ENCODE measurements around the gene ADD1.

ADD1 gene

GRCh38 chr4:2867758-2868491, 24.3 kb downstream of the ADD1 start:
- peak overlapping the region; percentile 84 for H3K27ac ChIP-seq (ENCODE audit: low read depth, low read length)

GRCh38 chr4:2868877-2869487, 25.3 kb downstream of the ADD1 start:
- Histone ChIP-seq H3K9ac (ENCODE audit: low read depth, low read length) (no peak overlapping the region), H3K27ac (ENCODE audit: low read depth, low read length) (peak overlapping the region; percentile 84), H3K4me1 (ENCODE audit: control insufficient read depth, insufficient read depth, low read length) (peaks cover 45% of the 10 kb centered on the region), H3K36me3 (ENCODE audit: control insufficient read depth, insufficient read depth, low read length) (no peaks in the 10 kb centered on the region), H3K9me3 (ENCODE audit: control insufficient read depth, insufficient read depth, low read length) (no peaks in the 10 kb centered on the region), H3K4me3 (ENCODE audit: low read depth, low read length) (peak overlapping the region; percentile 30; the same call in 1 of the 2 replicates), H3K27me3 (ENCODE audit: control insufficient read depth, insufficient read depth, low read length) (no peaks in the 10 kb centered on the region)

More at GRCh38 chr4:2867758-2868491, 24.3 kb downstream of the ADD1 start:
- peak overlapping the region; percentile 19; the same call in 1 of the 2 replicates for H3K9ac ChIP-seq (ENCODE audit: low read depth, low read length)
- no peaks in the 10 kb centered on the region for H3K36me3 ChIP-seq (ENCODE audit: control insufficient read depth, insufficient read depth, low read length)
- no peaks in the 10 kb centered on the region for H3K27me3 ChIP-seq (ENCODE audit: control insufficient read depth, insufficient read depth, low read length)
- H3K9me3 ChIP-seq (ENCODE audit: control insufficient read depth, insufficient read depth, low read length), result no peaks in the 10 kb centered on the region
- H3K4me3 ChIP-seq (ENCODE audit: low read depth, low read length), result peak overlapping the region; percentile 30
- H3K4me1 ChIP-seq (ENCODE audit: control insufficient read depth, insufficient read depth, low read length), result peaks cover 45% of the 10 kb centered on the region

GRCh38 chr4:2869659-2870058, 26.0 kb downstream of the ADD1 start:
- Histone ChIP-seq H3K9ac (ENCODE audit: low read depth, low read length) (no peak overlapping the region), H3K4me1 (ENCODE audit: control insufficient read depth, insufficient read depth, low read length) (peaks cover 45% of the 10 kb centered on the region), H3K9me3 (ENCODE audit: control insufficient read depth, insufficient read depth, low read length) (no peaks in the 10 kb centered on the region)

GRCh38 chr4:2870082-2870481, 26.4 kb downstream of the ADD1 start:
- Histone ChIP-seq H3K9ac (ENCODE audit: low read depth, low read length) (no peak overlapping the region), H3K27me3 (ENCODE audit: control insufficient read depth, insufficient read depth, low read length) (no peaks in the 10 kb centered on the region), H3K4me1 (ENCODE audit: control insufficient read depth, insufficient read depth, low read length) (peaks cover 41% of the 10 kb centered on the region), H3K4me3 (ENCODE audit: low read depth, low read length) (no peak overlapping the region), H3K36me3 (ENCODE audit: control insufficient read depth, insufficient read depth, low read length) (no peaks in the 10 kb centered on the region), H3K9me3 (ENCODE audit: control insufficient read depth, insufficient read depth, low read length) (no peaks in the 10 kb centered on the region), H3K27ac (ENCODE audit: low read depth, low read length) (no peak overlapping the region)

More at GRCh38 chr4:2869659-2870058, 26.0 kb downstream of the ADD1 start:
- Histone ChIP-seq H3K4me3 (ENCODE audit: low read depth, low read length) (no peak overlapping the region), H3K27ac (ENCODE audit: low read depth, low read length) (no peak overlapping the region), H3K36me3 (ENCODE audit: control insufficient read depth, insufficient read depth, low read length) (no peaks in the 10 kb centered on the region), H3K27me3 (ENCODE audit: control insufficient read depth, insufficient read depth, low read length) (no peaks in the 10 kb centered on the region)

- no peaks in the 10 kb centered on the region for H3K9me3 ChIP-seq (ENCODE audit: control insufficient read depth, insufficient read depth, low read length)
- H3K9ac ChIP-seq (ENCODE audit: low read depth, low read length), result no peak overlapping the region
- no peak overlapping the region for H3K4me3 ChIP-seq (ENCODE audit: low read depth, low read length)
- H3K27me3 ChIP-seq (ENCODE audit: control insufficient read depth, insufficient read depth, low read length), result no peaks in the 10 kb centered on the region
- H3K4me1 ChIP-seq (ENCODE audit: control insufficient read depth, insufficient read depth, low read length), result peaks cover 33% of the 10 kb centered on the region
- peaks cover 8% of the 10 kb centered on the region for H3K36me3 ChIP-seq (ENCODE audit: control insufficient read depth, insufficient read depth, low read length)
- no peak overlapping the region for H3K27ac ChIP-seq (ENCODE audit: low read depth, low read length)
Measured at GRCh38 chr4:2871466-2871865, 27.8 kb downstream of the ADD1 start.

- H3K9me3 ChIP-seq (ENCODE audit: control insufficient read depth, insufficient read depth, low read length), result no peaks in the 10 kb centered on the region
- H3K27me3 ChIP-seq (ENCODE audit: control insufficient read depth, insufficient read depth, low read length), result no peaks in the 10 kb centered on the region
- H3K27ac ChIP-seq (ENCODE audit: low read depth, low read length), result no peak overlapping the region
- peaks cover 29% of the 10 kb centered on the region for H3K4me1 ChIP-seq (ENCODE audit: control insufficient read depth, insufficient read depth, low read length)
- no peak overlapping the region for H3K9ac ChIP-seq (ENCODE audit: low read depth, low read length)
- H3K36me3 ChIP-seq (ENCODE audit: control insufficient read depth, insufficient read depth, low read length), result peaks cover 9% of the 10 kb centered on the region
- no peak overlapping the region for H3K4me3 ChIP-seq (ENCODE audit: low read depth, low read length)
Measured at GRCh38 chr4:2871911-2872310, 28.3 kb downstream of the ADD1 start.

- Histone ChIP-seq H3K36me3 (ENCODE audit: control insufficient read depth, insufficient read depth, low read length) (peaks cover 12% of the 10 kb centered on the region), H3K27ac (ENCODE audit: low read depth, low read length) (no peak overlapping the region), H3K4me1 (ENCODE audit: control insufficient read depth, insufficient read depth, low read length) (peaks cover 15% of the 10 kb centered on the region), H3K9ac (ENCODE audit: low read depth, low read length) (no peak overlapping the region), H3K27me3 (ENCODE audit: control insufficient read depth, insufficient read depth, low read length) (no peaks in the 10 kb centered on the region), H3K4me3 (ENCODE audit: low read depth, low read length) (no peak overlapping the region), H3K9me3 (ENCODE audit: control insufficient read depth, insufficient read depth, low read length) (no peaks in the 10 kb centered on the region)
Measured at GRCh38 chr4:2873329-2873728, 29.7 kb downstream of the ADD1 start.

- H3K9me3 ChIP-seq (ENCODE audit: control insufficient read depth, insufficient read depth, low read length), result no peaks in the 10 kb centered on the region
- no peaks in the 10 kb centered on the region for H3K4me1 ChIP-seq (ENCODE audit: control insufficient read depth, insufficient read depth, low read length)
- H3K27me3 ChIP-seq (ENCODE audit: control insufficient read depth, insufficient read depth, low read length), result no peaks in the 10 kb centered on the region
- H3K9ac ChIP-seq (ENCODE audit: low read depth, low read length), result no peak overlapping the region
- H3K36me3 ChIP-seq (ENCODE audit: control insufficient read depth, insufficient read depth, low read length), result peaks cover 16% of the 10 kb centered on the region
- no peak overlapping the region for H3K27ac ChIP-seq (ENCODE audit: low read depth, low read length)
- H3K4me3 ChIP-seq (ENCODE audit: low read depth, low read length), result no peak overlapping the region
Measured at GRCh38 chr4:2874861-2875260, 31.2 kb downstream of the ADD1 start.

- Histone ChIP-seq H3K9me3 (ENCODE audit: control insufficient read depth, insufficient read depth, low read length) (no peaks in the 10 kb centered on the region), H3K27me3 (ENCODE audit: control insufficient read depth, insufficient read depth, low read length) (no peaks in the 10 kb centered on the region), H3K9ac (ENCODE audit: low read depth, low read length) (no peak overlapping the region), H3K27ac (ENCODE audit: low read depth, low read length) (no peak overlapping the region), H3K36me3 (ENCODE audit: control insufficient read depth, insufficient read depth, low read length) (peaks cover 19% of the 10 kb centered on the region), H3K4me1 (ENCODE audit: control insufficient read depth, insufficient read depth, low read length) (no peaks in the 10 kb centered on the region), H3K4me3 (ENCODE audit: low read depth, low read length) (no peak overlapping the region)
Measured at GRCh38 chr4:2875556-2875955, 31.9 kb downstream of the ADD1 start.

GRCh38 chr4:2878346-2878745, 34.7 kb downstream of the ADD1 start:
- H3K9ac ChIP-seq (ENCODE audit: low read depth, low read length), result no peak overlapping the region
- peaks cover 15% of the 10 kb centered on the region for H3K4me1 ChIP-seq (ENCODE audit: control insufficient read depth, insufficient read depth, low read length)
- H3K9me3 ChIP-seq (ENCODE audit: control insufficient read depth, insufficient read depth, low read length), result no peaks in the 10 kb centered on the region
- H3K36me3 ChIP-seq (ENCODE audit: control insufficient read depth, insufficient read depth, low read length), result peaks cover 32% of the 10 kb centered on the region
- H3K4me3 ChIP-seq (ENCODE audit: low read depth, low read length), result no peak overlapping the region
- no peaks in the 10 kb centered on the region for H3K27me3 ChIP-seq (ENCODE audit: control insufficient read depth, insufficient read depth, low read length)
- H3K27ac ChIP-seq (ENCODE audit: low read depth, low read length), result no peak overlapping the region

- Histone ChIP-seq H3K9ac (ENCODE audit: low read depth, low read length) (no peak overlapping the region), H3K9me3 (ENCODE audit: control insufficient read depth, insufficient read depth, low read length) (no peaks in the 10 kb centered on the region), H3K4me3 (ENCODE audit: low read depth, low read length) (no peak overlapping the region), H3K27ac (ENCODE audit: low read depth, low read length) (no peak overlapping the region), H3K36me3 (ENCODE audit: control insufficient read depth, insufficient read depth, low read length) (peaks cover 38% of the 10 kb centered on the region), H3K27me3 (ENCODE audit: control insufficient read depth, insufficient read depth, low read length) (no peaks in the 10 kb centered on the region), H3K4me1 (ENCODE audit: control insufficient read depth, insufficient read depth, low read length) (peaks cover 15% of the 10 kb centered on the region)
Measured at GRCh38 chr4:2879026-2879425, 35.4 kb downstream of the ADD1 start.

All from HUES48 (cell line).